Measurements from ENCODE around the gene C5orf46. TPM values are rescaled to one million over a fixed set of nuclear protein-coding genes. Genes with fewer than 3 reads are reported as not detected.

C5orf46 gene
- total RNA-seq, 2 experiments from 2014 or later, result not detected

DNA sequence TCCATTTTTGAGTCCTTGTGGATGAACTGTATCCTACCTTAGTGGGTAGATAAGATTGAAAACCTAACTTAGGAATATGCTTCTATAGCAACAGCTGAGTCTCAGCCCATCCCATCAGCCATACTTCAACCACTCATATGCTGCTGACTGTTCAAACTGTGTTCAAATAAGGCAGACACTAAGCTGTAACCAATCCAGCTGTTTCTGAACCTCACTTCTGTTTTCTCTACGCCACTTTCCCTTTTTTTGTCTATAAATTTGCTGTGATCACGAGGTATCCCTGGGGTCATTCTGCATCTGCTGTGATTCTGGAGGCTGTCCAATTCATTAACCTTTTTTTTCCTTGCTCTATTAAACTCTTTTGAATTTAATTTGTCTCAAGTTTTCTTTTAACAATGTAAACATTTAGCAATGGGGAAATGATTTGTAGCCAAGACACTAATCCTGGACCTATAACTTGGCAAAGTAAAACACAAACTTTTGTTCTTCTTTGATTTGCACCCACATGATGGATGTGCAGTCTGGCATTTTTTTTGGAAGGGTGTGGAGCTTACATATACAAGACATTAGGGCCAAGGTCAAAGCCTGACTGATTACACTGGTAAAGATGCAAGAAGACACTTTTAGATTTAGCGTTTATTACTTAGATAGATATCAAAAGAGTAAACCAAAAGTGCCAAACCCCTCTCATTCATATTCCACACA, 42.7 kb downstream of the C5orf46 start:
- CTCF ChIA-PET, result no interaction called here
- POLR2A ChIA-PET, result no interaction called here

DNA sequence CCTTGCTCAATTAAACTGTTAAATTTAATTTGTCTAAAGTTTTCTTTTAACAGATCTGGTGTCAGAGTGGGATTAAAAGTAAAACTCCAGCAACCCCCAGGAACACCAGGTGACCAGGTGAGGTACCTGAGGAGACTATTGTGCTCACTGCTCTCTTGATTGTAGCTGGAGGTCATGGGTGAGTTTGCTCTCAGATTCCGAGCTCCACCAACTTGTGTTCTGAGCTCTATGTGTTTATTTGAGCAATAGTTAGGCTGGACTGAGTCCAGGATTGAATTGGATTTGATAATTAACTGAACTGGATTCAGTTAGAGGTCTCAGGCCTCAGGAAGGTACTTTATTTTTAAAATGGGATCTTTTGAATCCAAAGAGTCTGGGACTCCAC, 45.7 kb downstream of the C5orf46 start:
- CTCF ChIA-PET, result no interaction called here
- POLR2A ChIA-PET, result no interaction called here

DNA sequence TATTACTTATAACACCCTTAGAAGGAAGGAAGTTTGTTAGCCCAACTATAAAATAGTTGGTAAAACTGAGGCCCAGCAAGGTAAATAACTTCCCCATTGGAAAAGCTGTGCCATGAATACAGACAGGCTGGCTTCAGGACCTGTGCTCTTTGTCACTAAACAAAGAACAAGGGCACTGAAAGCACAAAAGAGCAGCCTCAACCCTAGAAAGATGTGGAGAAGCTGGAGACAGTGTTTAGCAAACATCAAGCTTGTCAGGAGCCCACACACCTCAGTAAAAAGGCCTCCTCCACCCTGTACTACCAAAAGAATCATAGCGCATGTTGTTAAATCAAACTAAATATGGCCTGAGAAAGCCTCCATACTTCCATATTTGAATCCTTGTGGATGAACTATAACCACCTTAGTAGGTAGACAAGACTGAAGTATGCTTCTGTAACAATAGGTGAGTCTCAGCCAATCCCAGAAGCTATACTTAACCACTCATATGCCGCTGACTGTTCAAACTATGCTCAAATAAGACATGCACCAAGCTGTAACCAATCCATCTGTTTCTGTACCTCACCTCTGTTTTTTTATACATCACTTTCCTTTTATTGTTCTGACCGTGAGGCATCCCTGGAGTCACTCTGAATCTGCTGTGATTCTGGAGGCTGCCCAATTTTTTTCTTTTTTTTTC, 46.2 kb downstream of the C5orf46 start:
- POLR2A ChIA-PET, result no interaction called here
- CTCF ChIA-PET, result no interaction called here

DNA sequence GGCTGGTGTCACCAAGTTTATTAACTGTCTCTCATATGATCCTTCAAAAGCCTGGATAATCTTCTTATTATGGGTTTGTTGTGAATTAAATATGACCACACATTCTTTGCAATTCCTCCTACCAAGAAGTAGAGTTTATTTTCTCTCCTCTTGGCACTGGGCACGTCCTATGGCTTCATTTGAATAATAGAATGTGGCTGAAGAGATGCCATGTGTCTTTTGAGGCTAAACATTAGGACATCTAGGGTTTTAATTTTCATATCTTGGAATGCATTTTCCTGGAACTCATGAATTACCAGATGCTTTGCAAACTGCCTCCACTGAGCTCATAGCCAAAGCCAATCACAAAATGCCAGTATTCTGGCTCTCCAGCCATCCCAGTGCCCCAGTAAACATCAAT, 47.8 kb downstream of the C5orf46 start:
- CTCF ChIA-PET, result interaction anchor here (0.8 to 2.2 kb wide), 2 partner anchors 11 to 36 kb away, joined by 3 to 8 read pairs; no protein-coding TSS in a partner anchor

DNA sequence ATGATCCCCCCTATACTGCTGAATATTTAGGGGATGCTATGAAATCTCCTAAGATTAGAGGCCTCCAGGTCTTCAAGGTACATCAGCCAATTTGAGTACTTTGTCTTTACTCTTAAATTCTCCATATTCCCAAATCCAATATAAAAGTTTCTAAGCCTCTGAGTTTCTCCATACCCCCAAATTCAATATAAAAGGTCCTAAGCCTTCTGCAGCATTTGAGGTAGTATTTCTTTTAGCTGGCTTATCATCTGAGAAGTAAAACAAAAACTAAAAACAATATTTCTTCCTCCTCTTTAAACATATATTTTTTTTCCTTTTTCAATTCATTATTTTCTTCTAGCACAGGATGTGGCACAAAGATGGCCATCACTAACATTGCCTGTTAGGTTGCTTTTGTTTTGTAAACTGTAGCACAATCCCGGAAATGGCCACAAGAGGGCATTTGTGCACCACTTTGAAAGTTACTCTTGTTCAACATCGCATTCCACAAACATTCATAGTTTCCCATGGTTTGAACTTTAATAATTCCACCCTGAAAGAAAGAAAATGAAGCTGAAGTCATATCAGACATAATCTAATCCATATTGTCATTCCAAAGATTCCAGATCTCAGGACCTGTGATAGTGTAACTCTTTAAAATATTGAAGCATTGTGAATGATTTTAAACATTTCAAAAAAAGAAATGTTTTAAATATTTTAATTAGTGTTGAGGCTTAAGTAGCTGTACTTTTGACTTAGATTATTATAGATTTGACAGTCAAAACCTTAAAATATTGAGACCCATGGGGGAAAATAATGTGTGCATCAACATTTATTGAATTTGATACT, 48.8 kb downstream of the C5orf46 start:
- ChIA-PET POLR2A (no interaction called here), CTCF (interaction anchor here (0.8 to 2.2 kb wide), 2 partner anchors 10 to 35 kb away, joined by 3 to 8 read pairs; no protein-coding TSS in a partner anchor)

More for the DNA sequence above, 47.8 kb downstream of the C5orf46 start:
- POLR2A ChIA-PET, result no interaction called here

DNA sequence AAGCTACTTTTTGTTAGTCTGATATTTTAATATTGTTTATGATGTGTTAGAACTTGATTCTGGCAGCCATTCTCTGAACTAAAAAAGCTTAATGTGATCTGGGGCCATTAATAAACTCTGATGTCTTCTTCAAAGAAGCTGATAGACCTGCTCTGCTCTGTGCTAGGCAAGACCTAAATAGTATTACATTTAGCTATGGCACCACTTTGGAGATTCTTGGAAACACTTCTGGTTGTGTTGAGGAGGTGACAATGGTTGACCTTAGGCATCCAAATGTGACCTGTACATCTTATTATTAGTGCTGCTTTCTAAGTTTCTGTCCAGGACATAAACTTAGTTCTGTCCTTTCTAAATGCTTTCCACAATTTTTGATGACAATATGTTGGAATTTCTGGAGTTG, 49.5 kb downstream of the C5orf46 start:
- ChIA-PET CTCF (interaction anchor here (2.2 kb wide), 1 partner anchor 35 kb away, joined by 8 read pairs; no protein-coding TSS in a partner anchor), POLR2A (no interaction called here)

DNA sequence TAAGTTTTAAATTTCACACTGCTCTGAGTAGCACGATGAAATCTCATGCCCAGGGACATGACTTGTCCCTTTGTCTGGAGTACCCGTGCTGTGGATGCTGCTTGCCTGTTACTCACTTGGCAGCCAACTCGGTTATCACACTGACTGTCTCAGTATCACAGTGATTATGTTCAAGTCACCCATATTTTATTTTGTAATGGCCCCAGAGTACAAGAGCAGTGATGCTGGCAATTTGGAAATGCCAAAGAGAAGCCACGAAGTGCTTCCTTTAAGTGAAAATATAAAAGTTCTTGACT, 50.6 kb downstream of the C5orf46 start:
- ChIA-PET CTCF (no interaction called here), POLR2A (no interaction called here)

DNA sequence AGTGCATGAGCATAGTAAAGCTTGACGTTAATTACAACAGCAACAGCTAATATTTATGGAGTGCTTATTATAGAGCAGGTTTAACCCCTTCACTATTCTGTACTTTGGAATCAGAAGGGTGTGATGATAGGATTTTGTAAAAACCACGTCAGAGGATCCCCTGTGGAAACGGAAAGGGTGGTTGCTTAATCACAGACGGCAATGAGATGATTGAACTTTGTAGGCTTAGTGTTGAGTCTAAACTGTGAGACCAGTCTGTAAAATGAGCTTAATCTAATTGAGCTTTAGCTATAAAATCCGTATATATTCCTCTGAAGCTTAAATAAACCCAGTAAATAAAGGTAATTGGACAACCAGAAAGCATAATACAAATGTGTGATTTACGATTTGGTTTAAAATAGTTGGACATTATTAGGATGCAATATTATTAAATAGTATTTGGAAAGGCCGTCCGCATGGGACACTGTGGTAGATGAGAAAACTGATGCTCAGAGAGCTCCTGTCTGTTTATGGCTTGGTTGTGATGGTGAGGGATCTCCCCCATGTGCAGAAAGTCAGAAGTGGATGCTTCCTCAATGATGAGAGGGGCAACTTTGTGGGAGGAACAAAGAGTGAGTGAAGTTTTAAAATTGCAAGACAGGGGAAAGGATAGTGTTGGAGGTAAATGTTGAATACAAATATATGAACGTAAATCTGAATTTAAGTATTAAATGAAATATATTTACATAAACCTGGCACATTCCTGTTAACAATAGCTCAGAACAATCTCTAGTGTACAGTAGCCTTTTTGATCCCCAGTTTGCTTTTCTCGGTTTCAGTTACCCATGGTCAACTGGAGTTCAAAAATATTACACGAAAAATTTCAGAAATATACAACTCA, 51.2 kb downstream of the C5orf46 start:
- POLR2A ChIA-PET, result no interaction called here
- CTCF ChIA-PET, result no interaction called here

DNA sequence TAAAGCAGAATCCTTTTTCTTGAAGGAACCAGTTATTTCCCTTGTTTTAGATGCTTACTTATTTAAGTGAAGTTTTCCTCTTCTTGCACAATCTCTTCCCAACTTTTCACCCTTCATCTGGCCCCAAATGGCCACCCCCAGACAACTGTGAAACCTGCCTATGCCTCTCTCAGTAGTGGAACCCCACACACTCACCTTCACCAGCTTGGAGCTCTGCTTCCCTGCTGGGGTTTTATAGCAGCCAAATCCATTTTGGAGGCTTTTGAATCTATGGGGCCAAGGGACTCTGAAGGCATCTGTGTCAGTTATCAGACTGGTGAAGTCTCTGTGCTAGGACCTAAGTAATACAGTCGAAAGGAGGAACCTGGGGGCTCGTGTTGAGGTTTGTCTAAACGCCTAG, 52.0 kb downstream of the C5orf46 start:
- ChIA-PET CTCF (interaction anchor here (0.6 kb wide), 1 partner anchor 565 kb away, joined by 4 read pairs; no protein-coding TSS in a partner anchor), POLR2A (no interaction called here)

DNA sequence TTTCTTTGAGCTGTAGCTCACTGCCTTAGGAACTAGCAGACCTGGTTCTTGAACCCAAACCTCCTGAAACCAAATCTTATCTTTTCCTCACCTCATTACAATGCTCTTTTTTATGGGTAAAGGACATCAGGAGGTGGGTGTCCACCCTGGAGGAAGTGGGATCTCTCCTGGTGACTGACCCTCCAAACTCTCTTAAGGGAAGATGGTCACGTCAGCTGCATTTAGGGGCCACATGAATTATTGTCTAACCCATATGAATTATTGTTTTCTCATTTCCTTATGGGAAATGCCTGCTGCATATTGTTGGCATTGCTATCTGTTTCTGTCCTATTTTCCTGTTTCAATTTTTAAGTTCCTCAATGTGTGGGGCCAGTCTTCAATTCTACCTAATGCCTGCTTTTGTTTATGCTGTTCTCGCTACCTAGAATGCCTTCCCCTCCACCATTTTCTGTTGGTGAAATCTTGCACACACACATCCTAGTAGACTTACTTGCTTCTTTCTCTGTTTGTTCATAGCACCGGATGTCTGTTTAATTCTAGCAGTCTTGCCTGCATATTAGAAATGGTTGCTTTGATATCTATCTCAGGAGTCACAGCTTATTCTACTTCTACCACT, 52.9 kb downstream of the C5orf46 start:
- ChIA-PET POLR2A (no interaction called here), CTCF (no interaction called here)

DNA sequence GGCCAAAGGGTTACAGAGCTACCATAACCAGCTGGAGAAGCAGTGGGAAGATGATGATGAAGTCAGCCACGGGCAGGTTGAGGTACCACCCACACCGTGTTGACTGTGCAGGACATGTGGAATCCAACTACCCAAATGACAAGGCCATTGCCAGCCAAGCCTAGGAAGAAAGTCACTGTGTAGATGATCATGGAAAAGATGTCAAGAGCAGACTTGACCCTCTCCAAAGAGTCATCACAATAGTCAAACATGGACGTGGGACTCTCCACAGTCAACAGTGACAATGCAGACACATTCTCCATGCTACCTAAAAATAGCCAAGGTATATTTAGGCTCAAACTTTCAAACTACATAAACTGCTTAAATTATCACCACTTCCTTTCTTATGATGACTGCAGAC, 54.0 kb downstream of the C5orf46 start:
- ChIA-PET POLR2A (no interaction called here), CTCF (no interaction called here)

DNA sequence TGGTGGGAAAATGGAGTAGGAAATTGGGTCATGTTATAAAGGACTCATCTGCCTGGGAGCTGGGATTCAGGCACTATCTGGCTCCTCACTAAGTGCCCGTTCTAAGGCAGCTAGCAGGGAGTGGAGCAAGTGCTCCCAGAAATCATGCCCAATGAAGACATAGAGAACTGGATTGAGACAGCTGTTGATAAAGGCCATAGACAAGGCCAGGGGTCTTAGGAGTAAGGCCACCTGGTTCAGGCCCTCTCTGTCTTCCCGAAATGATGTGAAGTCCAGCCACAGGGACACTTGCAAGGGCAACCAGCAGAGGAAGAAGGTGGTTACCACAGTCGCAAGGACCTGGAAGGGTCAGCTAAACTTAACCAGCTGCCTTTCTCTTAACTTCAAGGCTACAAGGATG, 54.8 kb downstream of the C5orf46 start:
- POLR2A ChIA-PET, result no interaction called here
- CTCF ChIA-PET, result no interaction called here

DNA sequence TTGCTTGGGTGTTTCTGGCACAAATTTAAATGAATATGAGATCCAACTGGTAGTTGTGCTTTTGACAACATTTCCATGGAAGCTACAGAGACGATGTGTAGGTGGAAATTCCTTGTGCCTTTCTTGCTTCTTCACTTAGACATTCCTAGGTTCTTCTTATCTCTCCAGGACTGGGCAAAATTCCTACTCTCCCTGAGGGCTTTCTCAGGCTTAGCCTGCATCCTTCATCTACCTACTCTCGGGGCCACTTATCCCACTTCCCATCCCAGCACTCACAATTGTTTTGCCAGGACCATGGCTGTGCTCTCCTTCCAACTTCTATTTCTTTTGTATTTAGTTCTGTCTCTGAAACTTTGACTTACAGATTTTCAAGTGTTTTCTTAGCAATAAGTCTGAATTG, 57.1 kb downstream of the C5orf46 start:
- CTCF ChIA-PET, result no interaction called here
- POLR2A ChIA-PET, result no interaction called here

DNA sequence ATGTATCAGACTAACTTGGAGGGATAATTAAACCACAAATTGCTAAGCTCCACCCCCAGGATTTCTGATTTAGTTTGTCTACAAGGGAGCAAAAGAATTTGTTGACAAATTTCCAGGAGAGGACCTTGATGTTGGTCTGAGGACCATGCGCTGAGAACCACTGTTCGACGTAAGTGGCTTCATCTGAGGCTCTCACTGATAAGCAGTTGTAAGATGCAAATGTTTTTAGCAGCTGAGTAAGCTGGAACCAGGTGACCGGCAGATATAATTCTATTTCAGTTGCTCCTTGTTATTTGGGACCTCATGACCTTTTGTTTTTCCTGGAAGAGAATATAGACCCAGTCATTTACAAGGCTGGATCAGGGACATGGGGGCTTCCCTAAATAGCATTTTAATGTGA, 60.7 kb downstream of the C5orf46 start:
- ChIA-PET CTCF (no interaction called here), POLR2A (no interaction called here)

DNA sequence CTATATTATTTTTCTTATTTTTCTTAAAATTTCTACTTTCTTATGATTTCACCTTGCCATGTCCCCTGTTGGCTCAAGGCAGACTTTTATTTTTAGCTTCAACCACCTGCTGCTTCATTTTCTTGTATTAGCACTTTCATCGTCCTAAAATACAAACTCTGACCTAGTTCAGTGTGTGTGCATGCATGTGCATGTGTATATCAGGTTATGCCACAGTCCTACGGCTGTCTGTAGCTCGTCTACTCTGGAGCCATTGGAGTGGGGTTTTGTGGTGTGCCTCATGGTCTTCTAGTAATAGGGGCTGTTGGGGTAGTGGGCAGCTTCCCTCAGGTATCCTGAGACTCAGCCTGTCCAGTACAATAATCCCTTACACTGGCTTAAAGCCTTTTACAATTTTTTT, 61.5 kb downstream of the C5orf46 start:
- ChIA-PET POLR2A (no interaction called here), CTCF (no interaction called here)

DNA sequence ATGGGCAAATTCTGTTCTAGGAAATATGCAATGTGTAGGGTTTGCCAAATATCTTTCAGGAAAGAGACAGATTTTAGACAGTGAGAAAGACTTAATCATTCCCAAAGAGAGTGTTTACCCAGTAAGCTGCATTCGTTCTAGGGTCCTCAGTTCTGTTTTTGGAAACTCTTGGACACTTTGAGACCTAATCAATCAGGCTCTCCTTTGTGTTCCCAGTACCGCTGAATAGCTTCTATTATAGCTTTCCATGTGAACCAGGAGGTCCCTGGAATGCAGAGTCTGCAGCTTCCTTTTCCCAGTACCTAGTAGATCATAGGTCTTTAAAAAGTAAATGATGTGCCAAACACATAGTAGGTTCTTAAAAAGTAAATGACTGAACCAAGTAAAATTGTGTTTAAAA, 63.5 kb downstream of the C5orf46 start:
- CTCF ChIA-PET, result no interaction called here
- POLR2A ChIA-PET, result no interaction called here
